Measurements from ENCODE around the gene TEAD4.

TEAD4 gene

DNA sequence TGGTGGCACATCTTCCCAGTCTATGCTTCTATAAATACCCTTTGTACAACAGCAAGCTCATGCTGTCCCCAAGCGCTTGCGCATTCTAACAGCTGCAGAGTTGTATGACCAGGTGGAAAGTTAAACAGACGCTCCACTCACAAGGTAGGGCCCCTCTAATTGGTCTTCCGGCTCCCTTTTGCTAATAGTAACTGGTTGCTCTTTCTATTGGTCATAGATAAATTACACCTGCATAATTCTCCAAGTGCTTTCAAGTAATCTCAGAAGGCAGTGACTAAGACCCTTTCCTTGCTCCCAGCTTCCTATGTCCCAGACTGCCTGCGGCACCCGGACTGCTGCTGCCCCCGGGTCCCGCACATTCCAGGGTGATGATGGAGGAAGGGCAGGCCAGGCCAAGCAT is 111.9 kb downstream of the TEAD4 start:
- DNase-seq: no peak
- H3K27ac Mint-ChIP-seq: no peak overlapping the region
- peaks cover 14% of the 10 kb centered on the region for H3K27me3 Mint-ChIP-seq (ENCODE audit: low read depth, poor library complexity)
- TF ChIP-seq CTCF (IDR thresholded peaks at IDR 0.05): no peak
- no peaks in the 10 kb centered on the region for H3K36me3 Mint-ChIP-seq (ENCODE audit: low read depth)
- H3K4me1 Mint-ChIP-seq: peaks cover 31% of the 10 kb centered on the region
- no peak overlapping the region for H3K4me3 Mint-ChIP-seq
- H3K9me3 Mint-ChIP-seq: no peaks in the 10 kb centered on the region

- H3K9me3 Mint-ChIP-seq: no peaks in the 10 kb centered on the region
- H3K27me3 Mint-ChIP-seq (ENCODE audit: low read depth, poor library complexity): peaks cover 13% of the 10 kb centered on the region
- H3K4me3 Mint-ChIP-seq: no peak overlapping the region
- no peaks in the 10 kb centered on the region for H3K36me3 Mint-ChIP-seq (ENCODE audit: low read depth)
- TF ChIP-seq CTCF (IDR thresholded peaks at IDR 0.05): no peak
- H3K4me1 Mint-ChIP-seq: peaks cover 33% of the 10 kb centered on the region
- DNase-seq: no peak
- no peak overlapping the region for H3K27ac Mint-ChIP-seq
Observed at GRCh38 chr12:3071710-3072109, 112.5 kb downstream of the TEAD4 start.

- Mint-ChIP-seq H3K27ac (no peak overlapping the region), H3K9me3 (no peaks in the 10 kb centered on the region), H3K4me3 (no peak overlapping the region), H3K4me1 (peaks cover 40% of the 10 kb centered on the region), H3K27me3 (ENCODE audit: low read depth, poor library complexity) (peaks cover 19% of the 10 kb centered on the region), H3K36me3 (ENCODE audit: low read depth) (no peaks in the 10 kb centered on the region)
- DNase-seq: peak; percentile 90
- peak; percentile 99 for TF ChIP-seq CTCF (IDR thresholded peaks at IDR 0.05)
Observed at GRCh38 chr12:3073438-3074250, 114.4 kb downstream of the TEAD4 start.

DNA sequence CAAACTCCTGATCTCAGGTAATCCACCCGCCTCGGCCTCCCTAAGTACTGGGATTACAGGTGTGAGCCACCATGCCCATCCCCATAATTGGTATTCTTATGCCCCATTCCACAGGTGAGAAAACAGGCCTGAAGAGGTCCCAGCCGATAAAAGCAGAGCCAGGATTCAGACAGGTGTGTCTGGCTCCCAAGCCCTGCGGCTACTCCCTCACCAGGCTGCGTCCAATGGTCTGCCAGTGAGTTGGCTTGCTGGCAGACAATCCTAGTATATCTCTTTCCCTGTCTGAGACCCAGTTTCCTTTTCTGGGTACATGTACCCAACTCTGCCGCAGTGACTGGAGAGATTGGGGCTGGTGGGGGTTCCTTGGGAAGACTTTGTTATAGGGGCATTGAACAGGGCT is 116.1 kb downstream of the TEAD4 start:
- no peak for DNase-seq
- no peaks in the 10 kb centered on the region for H3K36me3 Mint-ChIP-seq (ENCODE audit: low read depth)
- no peak overlapping the region for H3K27ac Mint-ChIP-seq
- no peak for TF ChIP-seq CTCF (IDR thresholded peaks at IDR 0.05)
- peak overlapping the region; percentile 19 for H3K4me3 Mint-ChIP-seq
- peaks cover 14% of the 10 kb centered on the region for H3K27me3 Mint-ChIP-seq (ENCODE audit: low read depth, poor library complexity)
- H3K9me3 Mint-ChIP-seq: no peaks in the 10 kb centered on the region
- peaks cover 34% of the 10 kb centered on the region for H3K4me1 Mint-ChIP-seq

- peaks cover under 1% of the 10 kb centered on the region for H3K9me3 Mint-ChIP-seq
- peak within 1 kb of the TSS; percentile 82 for H3K4me3 Mint-ChIP-seq
- peaks cover 28% of the 10 kb centered on the region for H3K4me1 Mint-ChIP-seq
- DNase-seq: peak; percentile 89
- peaks cover 2% of the 10 kb centered on the region for H3K36me3 Mint-ChIP-seq (ENCODE audit: low read depth)
- H3K27ac Mint-ChIP-seq: no peak within 1 kb of the TSS
- TF ChIP-seq CTCF (IDR thresholded peaks at IDR 0.05): no peak
- H3K27me3 Mint-ChIP-seq (ENCODE audit: low read depth, poor library complexity): peaks cover 14% of the 10 kb centered on the region
Observed at GRCh38 chr12:3076730-3077571, 117.8 kb downstream of the TEAD4 start, which contains the start of gene TSPAN9. Gene TSPAN9 (plus strand): TSS chr12:3077379. CDS start chr12:3201194, 123,815 bp downstream.

All from nephron progenitor cell (in vitro differentiated cells).